GM23248 (cell line): ENCODE measurements around the gene PAQR5. TPM values are rescaled to one million over a fixed set of nuclear protein-coding genes. Genes with fewer than 3 reads are reported as not detected.

Source experiments
- DNase-seq: peaks from one replicate; pipeline ENCODE4 v3.0.0-alpha.2; 2015
- H2AFZ ChIP-seq: fragments of 200-600 bp; sonication (generic); 2 replicates; pipeline ENCODE4 v1.6.1; 2016; ENCODE audit warnings: antibody characterized with exemption
- H3F3A ChIP-seq: fragments of 200-600 bp; sonication (generic); 2 replicates; pipeline ENCODE4 v1.6.1; 2016; ENCODE audit warnings: mild to moderate bottlenecking, antibody characterized with exemption, mixed run types; ENCODE audit not compliant: insufficient read depth
- H3K27ac ChIP-seq: fragments of 200-600 bp; sonication (generic); 2 replicates; pipeline ENCODE4 v1.5.1; 2016; ENCODE audit warnings: mild to moderate bottlenecking
- H3K27me3 ChIP-seq: fragments of 200-600 bp; sonication (generic); replicated peaks from 2 replicates; pipeline ENCODE4 v1.6.1; 2016; ENCODE audit warnings: mild to moderate bottlenecking; ENCODE audit not compliant: insufficient read depth
- H3K36me3 ChIP-seq: fragments of 200-600 bp; sonication (generic); 2 replicates; pipeline ENCODE4 v1.6.1; 2016; ENCODE audit warnings: low read depth, mild to moderate bottlenecking
- H3K4me1 ChIP-seq: fragments of 200-600 bp; sonication (generic); 2 replicates; pipeline ENCODE4 v1.6.1; 2016; ENCODE audit warnings: mild to moderate bottlenecking; ENCODE audit not compliant: insufficient read depth
- H3K4me2 ChIP-seq: fragments of 200-600 bp; sonication (generic); one replicate; pipeline ENCODE4 v1.6.1; 2016; ENCODE audit warnings: mild to moderate bottlenecking; ENCODE audit not compliant: unreplicated experiment
- H3K4me3 ChIP-seq: fragments of 200-600 bp; sonication (generic); 2 replicates; pipeline ENCODE4 v1.5.1; 2016; ENCODE audit warnings: mild to moderate bottlenecking
- H3K79me2 ChIP-seq: fragments of 200-600 bp; sonication (generic); 2 replicates; pipeline ENCODE4 v1.6.1; 2016; ENCODE audit warnings: mild to moderate bottlenecking; ENCODE audit not compliant: insufficient read depth
- H3K9ac ChIP-seq: fragments of 200-600 bp; sonication (generic); 2 replicates; pipeline ENCODE4 v1.6.1; 2016; ENCODE audit warnings: mild to moderate bottlenecking
- H3K9me2 ChIP-seq: fragments of 200-600 bp; sonication (generic); 2 replicates; pipeline ENCODE4 v1.6.1; 2016; ENCODE audit warnings: mixed run types, mild to moderate bottlenecking, moderate library complexity; ENCODE audit not compliant: insufficient read depth
- H3K9me3 ChIP-seq: fragments of 200-600 bp; sonication (generic); one replicate; pipeline ENCODE4 v1.6.1; 2017; ENCODE audit warnings: low read depth
- H4K20me1 ChIP-seq: fragments of 200-600 bp; sonication (generic); 2 replicates; pipeline ENCODE4 v1.6.0; 2016; ENCODE audit not compliant: insufficient read depth
- EZH2 ChIP-seq: fragments of 200-600 bp; sonication (generic); IDR thresholded peaks from 2 replicates; pipeline ENCODE4 v1.6.1; 2018; ENCODE audit warnings: antibody characterized with exemption, mild to moderate bottlenecking; ENCODE audit not compliant: insufficient read depth, poor library complexity, severe bottlenecking
- EZH2phosphoT487 ChIP-seq: fragments of 200-600 bp; sonication (generic); IDR thresholded peaks from 2 replicates; pipeline ENCODE4 v1.6.1; 2018; ENCODE audit warnings: antibody characterized with exemption, moderate library complexity, mild to moderate bottlenecking, low read depth; ENCODE audit not compliant: insufficient read depth
- WGBS, 2 experiments: methylation state at CpG; one replicate each; pipeline ENCODE4 v1.1.6; 2015 to 2017; ENCODE audit warnings: low lambda C conversion rate in 2 of 2, low coverage in 1 of 2; ENCODE audit errors: missing lambda C conversion rate in 2 of 2; 5-methylcytosine and 5-hydroxymethylcytosine counted together
- in situ Hi-C: fragments of 300-500 bp; cut with MboI; formaldehyde crosslinking; loops from 2 replicates; pipeline ENCODE4 v1.15.0; 2020
- polyA plus RNA-seq: library from polyadenylated mRNA; unstranded; fragments of >200 nt; fragmentation: Nextera tagmentation; extraction: Ambion mirVana; gene quantifications from 2 replicates; pipeline ENCODE4 v1.2.1, GENCODE V29; 2016
- total RNA-seq: library from RNA; depleted of rRNA; stranded (reverse); fragments of >200 nt; shearing (Covaris generic); gene quantifications from 2 replicates; pipeline ENCODE4 v1.2.3, GENCODE V29; 2014

The PAQR5 gene
- total and polyA plus RNA-seq, 2 experiments from 2014 or later, result 3.8 to 5.7 TPM

- Histone ChIP-seq H3K9me3 (no peaks in the 10 kb centered on the region), H4K20me1 (no peaks in the 10 kb centered on the region), H3F3A (no peaks in the 10 kb centered on the region), H3K36me3 (no peaks in the 10 kb centered on the region), H3K79me2 (no peaks in the 10 kb centered on the region), H3K27ac (no peak overlapping the region), H3K9ac (no peak overlapping the region), H2AFZ (no peak overlapping the region), H3K4me2 (no peak overlapping the region), H3K9me2 (no peaks in the 10 kb centered on the region), H3K4me3 (no peak overlapping the region), H3K27me3 (no peaks in the 10 kb centered on the region), H3K4me1 (0 out of 2 replicates have a peak, but pooled peaks cover 3% of the 10 kb centered on the region)
- 87 to 91% methylated on average over 8 of the region's 8 CpGs for WGBS, 2 experiments
- TF ChIP-seq EZH2phosphoT487, result no peak
- TF ChIP-seq EZH2, result no peak
- in situ Hi-C loops, result no loop called here
- no peak for DNase-seq
Measured at GRCh38 chr15:69316291-69316690, 17.6 kb downstream of the PAQR5 start.

GRCh38 chr15:69317392-69317841 lies 18.7 kb downstream of the PAQR5 start:
- H3K9ac ChIP-seq, result no peak overlapping the region
- no peaks in the 10 kb centered on the region for H3K79me2 ChIP-seq
- H3K9me2 ChIP-seq, result no peaks in the 10 kb centered on the region
- in situ Hi-C loops, result no loop called here
- no peaks in the 10 kb centered on the region for H3K27me3 ChIP-seq
- TF ChIP-seq EZH2 (no peak), EZH2phosphoT487 (no peak)
- no peaks in the 10 kb centered on the region for H3K36me3 ChIP-seq
- H3K27ac ChIP-seq, result no peak overlapping the region
- H3K4me3 ChIP-seq, result no peak overlapping the region
- no peaks in the 10 kb centered on the region for H3K4me1 ChIP-seq
- WGBS, 2 experiments, result 60 to 84% methylated on average over 4 to 5 of the region's 5 CpGs
- no peaks in the 10 kb centered on the region for H4K20me1 ChIP-seq
- no peak overlapping the region for H2AFZ ChIP-seq
- no peaks in the 10 kb centered on the region for H3K9me3 ChIP-seq
- H3F3A ChIP-seq, result no peaks in the 10 kb centered on the region
- H3K4me2 ChIP-seq, result no peak overlapping the region
- no peak for DNase-seq

- TF ChIP-seq EZH2phosphoT487 (no peak), EZH2 (no peak)
- no peak for DNase-seq
- Histone ChIP-seq H3K9me3 (no peaks in the 10 kb centered on the region), H3K9me2 (no peaks in the 10 kb centered on the region), H3K4me2 (no peak overlapping the region), H3K4me1 (no peaks in the 10 kb centered on the region), H3F3A (no peaks in the 10 kb centered on the region), H2AFZ (no peak overlapping the region), H3K9ac (no peak overlapping the region), H3K4me3 (no peak overlapping the region), H3K36me3 (no peaks in the 10 kb centered on the region), H3K27me3 (no peaks in the 10 kb centered on the region), H4K20me1 (no peaks in the 10 kb centered on the region), H3K27ac (no peak overlapping the region), H3K79me2 (no peaks in the 10 kb centered on the region)
- in situ Hi-C loops, result no loop called here
- WGBS, 2 experiments, result 83 to 91% methylated on average over 7 of the region's 7 CpGs
Measured at GRCh38 chr15:69318033-69318432, 19.3 kb downstream of the PAQR5 start.

- Histone ChIP-seq H3K9me3 (no peaks in the 10 kb centered on the region), H3K9ac (no peak overlapping the region), H3K36me3 (no peaks in the 10 kb centered on the region), H3K9me2 (no peaks in the 10 kb centered on the region), H3K4me1 (no peaks in the 10 kb centered on the region), H4K20me1 (no peaks in the 10 kb centered on the region), H3K4me3 (no peak overlapping the region), H3F3A (no peaks in the 10 kb centered on the region), H3K27ac (no peak overlapping the region), H3K27me3 (no peaks in the 10 kb centered on the region), H3K79me2 (no peaks in the 10 kb centered on the region), H2AFZ (no peak overlapping the region), H3K4me2 (no peak overlapping the region)
- in situ Hi-C loops, result no loop called here
- DNase-seq, result no peak
- WGBS, 2 experiments, result 76 to 81% methylated on average over 19 of the region's 19 CpGs
- no peak for TF ChIP-seq EZH2
- no peak for TF ChIP-seq EZH2phosphoT487
Measured at GRCh38 chr15:69319384-69320375, 21.0 kb downstream of the PAQR5 start.
